Fibroblast of mammary gland (primary cell): ENCODE results near the gene MYH2.

Experiments
- DNase-seq: peaks from one replicate; pipeline ENCODE4 v3.0.0-alpha.2; 2010; ENCODE audit warnings: low read depth
- H3K4me3 ChIP-seq: 2 replicates; pipeline ENCODE4 v1.5.1; 2011; ENCODE audit warnings: low read depth, mild to moderate bottlenecking, low read length, moderate library complexity; ENCODE audit not compliant: control insufficient read depth
- CTCF ChIP-seq: conservative IDR thresholded peaks from 2 replicates; pipeline ENCODE4 v1.5.1; 2011; ENCODE audit warnings: low read depth, low read length, inconsistent platforms; ENCODE audit not compliant: control insufficient read depth, insufficient read depth

MYH2 gene

GRCh38 chr17:10563991-10564660 lies 14.7 kb upstream of the MYH2 start:
- H3K4me3 ChIP-seq, result no peak overlapping the region
- DNase-seq, result no peak
- TF ChIP-seq CTCF, result no peak

- TF ChIP-seq CTCF, result no peak
- no peak overlapping the region for H3K4me3 ChIP-seq
- DNase-seq, result no peak
These were observed 8.6 kb upstream of the MYH2 start for GRCh38 chr17:10558049-10558448.

- peak; percentile 90 for DNase-seq
- no peak for TF ChIP-seq CTCF
- no peak overlapping the region for H3K4me3 ChIP-seq
These were observed 8.0 kb upstream of the MYH2 start for GRCh38 chr17:10557422-10557821.

GRCh38 chr17:10556301-10557005 lies 7.0 kb upstream of the MYH2 start:
- no peak overlapping the region for H3K4me3 ChIP-seq
- DNase-seq, result peak; percentile 85
- no peak for TF ChIP-seq CTCF

- H3K4me3 ChIP-seq, result no peak overlapping the region
- DNase-seq, result no peak
- no peak for TF ChIP-seq CTCF
These were observed 556 bp upstream of the MYH2 start for GRCh38 chr17:10550014-10550413.

GRCh38 chr17:10547351-10547750 lies 2.1 kb downstream of the MYH2 start:
- H3K4me3 ChIP-seq, result no peak overlapping the region
- DNase-seq, result peak; percentile 40
- no peak for TF ChIP-seq CTCF
